GM12891 (cell line): Measurements from ENCODE around the gene SRGAP3.

Experiments
- POLR2A ChIP-seq: IDR thresholded peaks from 2 replicates; pipeline ENCODE4 v1.6.1; 2011; ENCODE audit warnings: low read depth, low read length, control low read depth
- POLR2AphosphoS5 ChIP-seq: IDR thresholded peaks from 2 replicates; pipeline ENCODE4 v1.6.1; 2011; ENCODE audit warnings: low read depth, low read length, control low read depth

DNA sequence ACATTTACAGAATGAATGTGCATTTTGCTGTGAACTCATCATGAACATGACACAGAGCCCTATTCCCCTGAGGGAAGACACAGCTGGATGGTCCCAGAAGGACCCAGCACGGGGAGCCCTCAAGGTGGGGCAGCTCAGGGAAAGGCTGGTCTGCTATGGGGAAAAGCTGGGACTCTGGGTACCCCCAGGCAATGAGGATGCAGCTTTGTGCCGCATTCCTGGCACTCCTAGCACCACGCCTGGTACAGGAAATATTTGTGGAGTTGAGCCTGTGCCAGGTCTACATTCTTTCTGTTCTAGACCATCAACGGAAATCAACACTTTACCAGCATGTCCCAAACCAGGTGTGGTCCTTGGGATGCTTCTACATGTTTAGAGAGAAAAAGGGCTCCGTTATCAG, 74.0 kb downstream of the SRGAP3 start:
- no peak for TF ChIP-seq POLR2A
- TF ChIP-seq POLR2AphosphoS5: no peak
